Adipocyte (in vitro differentiated cells): Measurements from ENCODE around the gene RASEF.
"Not testable (repeated sequence)": the region's sequence is repeated elsewhere in the genome, so short reads cannot be mapped to it uniquely, and the experiment has no call there.

Experiments used
- DNase-seq: peaks from one replicate; pipeline ENCODE4 v3.0.0-alpha.2; 2015; ENCODE audit warnings: low read depth
- H3K27me3 ChIP-seq: replicated peaks from 2 replicates; pipeline ENCODE4 v1.7.0; 2013; ENCODE audit warnings: mild to moderate bottlenecking, low read length, moderate library complexity; ENCODE audit not compliant: control insufficient read depth, insufficient read depth
- H3K36me3 ChIP-seq: 2 replicates; pipeline ENCODE4 v1.7.0; 2013; ENCODE audit warnings: low read length, mild to moderate bottlenecking, moderate library complexity; ENCODE audit not compliant: control insufficient read depth, insufficient read depth, severe bottlenecking
- H3K4me1 ChIP-seq: 2 replicates; pipeline ENCODE4 v1.7.0; 2013; ENCODE audit warnings: mild to moderate bottlenecking, low read length, moderate library complexity; ENCODE audit not compliant: control insufficient read depth, insufficient read depth
- H3K4me3 ChIP-seq: 2 replicates; pipeline ENCODE4 v1.7.0; 2013; ENCODE audit warnings: mild to moderate bottlenecking, low read length, moderate library complexity
- H3K9ac ChIP-seq: 2 replicates; pipeline ENCODE4 v1.7.0; 2013; ENCODE audit warnings: mild to moderate bottlenecking, low read length, moderate library complexity
- H3K9me3 ChIP-seq: 2 replicates; pipeline ENCODE4 v1.7.0; 2013; ENCODE audit warnings: mild to moderate bottlenecking, low read length, moderate library complexity; ENCODE audit not compliant: control insufficient read depth

RASEF gene

DNA sequence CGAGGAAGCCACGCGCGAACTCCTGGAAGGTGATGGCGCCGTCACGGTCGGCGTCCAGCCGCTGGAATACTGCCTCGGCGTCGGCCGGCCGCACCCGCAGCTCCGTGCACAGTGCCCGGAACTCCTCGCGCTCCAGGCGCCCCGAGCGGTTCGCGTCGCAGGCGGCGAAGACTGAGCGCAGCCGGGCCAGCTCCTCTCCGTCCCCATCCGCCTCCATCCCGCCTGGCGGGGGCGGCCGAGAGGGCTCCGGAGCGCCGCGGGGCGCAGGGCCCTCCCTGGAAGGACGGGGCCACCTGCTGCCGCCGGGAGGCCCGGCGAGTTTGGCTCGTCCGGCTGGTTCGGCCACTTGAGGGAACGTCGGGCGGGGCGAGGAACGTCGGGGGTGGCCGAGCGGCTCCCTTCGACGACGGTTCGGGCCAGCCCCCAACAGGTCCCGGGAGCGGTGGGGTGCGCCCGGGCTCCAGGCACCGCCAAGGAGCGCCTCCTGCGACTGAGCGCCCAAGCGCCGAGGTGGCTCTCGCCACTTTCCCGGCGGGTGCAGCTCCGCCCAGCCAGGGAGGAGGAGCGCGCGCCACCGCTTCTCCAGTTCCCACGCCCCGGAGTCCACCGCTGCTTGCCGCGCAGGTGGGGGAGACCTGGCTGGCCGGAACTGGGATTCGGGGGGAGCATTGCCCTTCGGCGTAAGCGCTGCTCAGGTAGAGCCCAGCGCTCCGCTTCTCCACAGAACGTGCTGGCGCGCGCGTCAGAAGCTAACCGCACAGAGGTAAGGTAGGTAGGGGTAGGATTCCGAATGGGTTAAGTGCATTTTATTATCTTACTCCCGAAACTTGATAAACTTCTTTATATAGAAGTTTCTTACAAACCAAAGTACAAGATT lies at the start of gene RASEF:
Gene RASEF (minus strand): TSS at position 492 of the 877 bp plus-strand sequence. CDS start 275 bp downstream, at position 217.
- Histone ChIP-seq H3K9ac (no peak within 1 kb of the TSS), H3K9me3 (no peaks in the 10 kb centered on the region), H3K4me1 (peaks cover 10% of the 10 kb centered on the region), H3K4me3 (peak within 1 kb of the TSS; percentile 60), H3K36me3 (no peaks in the 10 kb centered on the region), H3K27me3 (peaks cover 37% of the 10 kb centered on the region)
- DNase-seq = peak; percentile 38

- no peaks in the 10 kb centered on the region for H3K27me3 ChIP-seq
- H3K36me3 ChIP-seq = no peaks in the 10 kb centered on the region
- H3K4me3 ChIP-seq = no peak overlapping the region
- no peak overlapping the region for H3K9ac ChIP-seq
- peaks cover 9% of the 10 kb centered on the region for H3K9me3 ChIP-seq
- H3K4me1 ChIP-seq = no peaks in the 10 kb centered on the region
- DNase-seq = no peak
Measured at GRCh38 chr9:83111169-83111568, 48.2 kb upstream of the RASEF start.

- no peak overlapping the region for H3K9ac ChIP-seq
- H3K4me3 ChIP-seq = no peak overlapping the region
- H3K9me3 ChIP-seq = peaks cover 9% of the 10 kb centered on the region
- no peaks in the 10 kb centered on the region for H3K4me1 ChIP-seq
- no peaks in the 10 kb centered on the region for H3K36me3 ChIP-seq
- no peak for DNase-seq
- no peaks in the 10 kb centered on the region for H3K27me3 ChIP-seq
Measured at GRCh38 chr9:83109296-83109695, 46.4 kb upstream of the RASEF start.

GRCh38 chr9:83108208-83108607 lies 45.3 kb upstream of the RASEF start:
- Histone ChIP-seq H3K4me3 (no peak overlapping the region), H3K36me3 (no peaks in the 10 kb centered on the region), H3K9me3 (peaks cover under 1% of the 10 kb centered on the region), H3K9ac (no peak overlapping the region), H3K4me1 (no peaks in the 10 kb centered on the region), H3K27me3 (no peaks in the 10 kb centered on the region)
- no peak for DNase-seq

DNA sequence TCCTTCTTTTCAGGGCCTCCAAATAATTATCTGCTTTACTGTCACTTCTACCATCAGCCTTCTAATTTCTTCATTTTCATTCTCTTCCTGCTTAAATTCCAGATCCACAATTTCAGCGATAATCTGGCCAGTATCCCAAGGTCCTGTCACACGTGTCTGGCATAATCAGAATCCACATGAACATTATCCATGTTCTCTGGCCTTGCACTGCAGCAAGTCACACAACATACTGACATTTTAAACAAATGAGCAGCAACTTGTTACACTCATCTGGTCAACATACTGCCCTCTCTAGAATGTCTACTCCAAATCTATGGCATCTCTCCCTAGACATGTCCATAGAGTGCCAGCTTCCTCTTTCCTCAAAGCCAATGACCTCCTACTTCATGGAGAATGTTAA lies 43.8 kb upstream of the RASEF start:
- Histone ChIP-seq H3K27me3 (no peaks in the 10 kb centered on the region), H3K9ac (no peak overlapping the region), H3K4me3 (no peak overlapping the region), H3K36me3 (no peaks in the 10 kb centered on the region), H3K4me1 (no peaks in the 10 kb centered on the region), H3K9me3 (no peaks in the 10 kb centered on the region)
- no peak for DNase-seq

- H3K36me3 ChIP-seq = no peaks in the 10 kb centered on the region
- H3K9me3 ChIP-seq = no peaks in the 10 kb centered on the region
- DNase-seq = no peak
- no peaks in the 10 kb centered on the region for H3K4me1 ChIP-seq
- no peaks in the 10 kb centered on the region for H3K27me3 ChIP-seq
- H3K9ac ChIP-seq = no peak overlapping the region
- no peak overlapping the region for H3K4me3 ChIP-seq
Measured at GRCh38 chr9:83106263-83106662, 43.3 kb upstream of the RASEF start.

- Histone ChIP-seq H3K36me3 (no peaks in the 10 kb centered on the region), H3K27me3 (no peaks in the 10 kb centered on the region), H3K4me3 (no peak overlapping the region), H3K9me3 (peaks cover 2% of the 10 kb centered on the region), H3K9ac (no peak overlapping the region), H3K4me1 (no peaks in the 10 kb centered on the region)
- DNase-seq = no peak
Measured at GRCh38 chr9:83097633-83098032, 34.7 kb upstream of the RASEF start.

- H3K4me1 ChIP-seq, DNase-seq, H3K9ac ChIP-seq, H3K27me3 ChIP-seq, H3K36me3 ChIP-seq, H3K4me3 ChIP-seq: not testable (repeated sequence)
- H3K9me3 ChIP-seq = peaks cover 13% of the 10 kb centered on the region
Measured at GRCh38 chr9:83093311-83093710, 30.4 kb upstream of the RASEF start.

DNA sequence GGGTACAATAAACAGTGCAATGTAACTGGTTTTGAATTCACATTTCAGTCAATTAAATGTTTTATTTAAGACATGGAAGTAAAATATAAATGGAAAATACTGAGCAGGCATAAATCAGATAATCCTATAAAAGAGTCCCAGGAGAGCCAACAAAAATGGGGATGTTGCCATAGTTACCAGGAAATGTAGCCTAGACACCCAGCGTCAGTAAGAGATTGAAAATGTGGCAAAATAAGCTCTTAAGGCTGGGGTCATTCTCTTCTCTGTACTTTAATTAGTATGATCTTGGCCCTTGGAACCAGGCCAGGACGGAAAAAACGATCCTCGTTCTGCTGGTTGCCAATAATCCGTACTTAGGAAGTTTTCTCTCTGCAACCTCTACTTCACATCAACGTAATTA lies 18.9 kb upstream of the RASEF start:
- no peak for DNase-seq
- Histone ChIP-seq H3K36me3 (no peaks in the 10 kb centered on the region), H3K4me1 (no peaks in the 10 kb centered on the region), H3K4me3 (no peak overlapping the region), H3K27me3 (no peaks in the 10 kb centered on the region), H3K9ac (no peak overlapping the region), H3K9me3 (peaks cover 8% of the 10 kb centered on the region)

- no peak for DNase-seq
- no peaks in the 10 kb centered on the region for H3K4me1 ChIP-seq
- H3K9ac ChIP-seq = no peak overlapping the region
Measured at GRCh38 chr9:83081010-83081409, 18.1 kb upstream of the RASEF start.

DNA sequence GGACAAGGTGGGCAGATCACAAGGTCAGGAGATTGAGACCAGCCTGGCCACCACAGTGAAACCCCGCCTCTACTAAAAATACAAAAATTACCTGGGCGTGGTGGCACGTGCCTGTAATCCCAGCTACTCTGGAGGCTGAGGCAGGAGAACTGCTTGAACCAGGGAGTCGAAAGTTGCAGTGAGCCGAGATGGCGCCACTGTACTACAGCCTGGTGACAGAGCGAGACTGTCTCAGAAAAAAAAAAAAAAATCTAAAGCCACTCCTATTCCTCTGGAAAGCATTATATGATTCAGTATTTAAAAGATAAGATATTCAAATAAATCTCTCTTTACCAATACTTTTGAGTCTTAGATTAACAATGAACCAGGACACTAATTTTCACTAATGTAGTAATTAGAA lies 13.0 kb upstream of the RASEF start:
- H3K4me3 ChIP-seq, H3K36me3 ChIP-seq, H3K9ac ChIP-seq, H3K27me3 ChIP-seq, H3K9me3 ChIP-seq, H3K4me1 ChIP-seq, DNase-seq: not testable (repeated sequence)

More at GRCh38 chr9:83081010-83081409, 18.1 kb upstream of the RASEF start:
- Histone ChIP-seq H3K9me3 (no peaks in the 10 kb centered on the region), H3K36me3 (no peaks in the 10 kb centered on the region), H3K4me3 (no peak overlapping the region), H3K27me3 (no peaks in the 10 kb centered on the region)

DNA sequence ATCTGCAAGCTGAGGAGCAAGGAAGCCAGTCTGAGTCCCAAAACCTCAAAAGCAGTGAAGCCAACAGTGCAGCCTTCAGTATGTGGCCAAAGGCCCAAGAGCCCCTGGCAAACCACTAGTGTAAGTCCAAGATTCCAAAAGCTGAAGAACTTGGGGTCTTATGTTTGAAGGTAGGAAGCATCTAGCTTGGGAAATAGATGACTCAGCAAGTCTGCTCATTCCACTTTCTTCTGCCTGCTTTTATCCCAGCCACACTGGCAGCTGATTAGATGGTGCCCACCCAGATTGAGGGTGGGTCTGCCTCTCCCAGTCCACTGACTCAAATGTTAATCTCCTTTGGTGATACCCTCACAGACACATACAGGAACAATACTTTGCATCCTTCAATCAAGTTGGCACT lies 9.6 kb upstream of the RASEF start:
- H3K9me3 ChIP-seq, H3K27me3 ChIP-seq, DNase-seq, H3K4me1 ChIP-seq, H3K4me3 ChIP-seq, H3K36me3 ChIP-seq, H3K9ac ChIP-seq: not testable (repeated sequence)
